Neural cell (in vitro differentiated cells): ENCODE data around the gene EFNA4. TPM values are rescaled to one million over a fixed set of nuclear protein-coding genes. Genes with fewer than 3 reads are reported as not detected.

Experiments used
- H2AFZ ChIP-seq: fragments of 200-600, 300-800 bp; sonication (generic), shearing (Covaris generic); 2 replicates; pipeline ENCODE4 v1.6.0; 2014; ENCODE audit warnings: low read depth, mild to moderate bottlenecking, antibody characterized with exemption, low read length, moderate library complexity
- H3F3A ChIP-seq: fragments of 200-600 bp; shearing (Covaris generic); 2 replicates; pipeline ENCODE4 v1.6.1; 2016; ENCODE audit warnings: mild to moderate bottlenecking, moderate library complexity, mixed read lengths, antibody characterized with exemption, low read length; ENCODE audit not compliant: insufficient read depth, poor library complexity, severe bottlenecking
- H3K27ac ChIP-seq: fragments of 200-600, 300-800 bp; sonication (generic), shearing (Covaris generic); 2 replicates; pipeline ENCODE4 v1.5.1; 2014; ENCODE audit warnings: mild to moderate bottlenecking, low read length, moderate library complexity
- H3K27me3 ChIP-seq: fragments of 300-800, 200-600 bp; sonication (generic), shearing (Covaris generic); 2 replicates; pipeline ENCODE4 v1.6.0; 2014; ENCODE audit warnings: mild to moderate bottlenecking, low read depth, low read length, moderate library complexity; ENCODE audit not compliant: insufficient read depth
- H3K36me3 ChIP-seq: fragments of 300-800, 200-600 bp; sonication (generic), shearing (Covaris generic); 2 replicates; pipeline ENCODE4 v1.5.1; 2014; ENCODE audit warnings: mild to moderate bottlenecking, antibody characterized with exemption, low read length, moderate library complexity; ENCODE audit not compliant: insufficient read depth
- H3K4me2 ChIP-seq: fragments of 300-800, 200-600 bp; sonication (generic), shearing (Covaris generic); 2 replicates; pipeline ENCODE4 v1.6.0; 2014; ENCODE audit warnings: mild to moderate bottlenecking, low read length
- H3K4me3 ChIP-seq: fragments of 300-800, 200-600 bp; sonication (generic), shearing (Covaris generic); 2 replicates; pipeline ENCODE4 v1.5.1; 2014; ENCODE audit warnings: mild to moderate bottlenecking, low read length, moderate library complexity
- H3K79me2 ChIP-seq: fragments of 200-600 bp; shearing (Covaris generic); replicated peaks from 2 replicates; pipeline ENCODE4 v1.6.0; 2014; ENCODE audit warnings: mild to moderate bottlenecking, low read length, moderate library complexity; ENCODE audit not compliant: insufficient read depth
- H3K9ac ChIP-seq: fragments of 300-800, 200-600 bp; sonication (generic), shearing (Covaris generic); 2 replicates; pipeline ENCODE4 v1.6.1; 2016; ENCODE audit warnings: mild to moderate bottlenecking, low read length, mixed read lengths
- H3K9me2 ChIP-seq: fragments of 200-600 bp; shearing (Covaris generic); 2 replicates; pipeline ENCODE4 v1.6.1; 2016; ENCODE audit warnings: mild to moderate bottlenecking, low read length, mixed read lengths; ENCODE audit not compliant: insufficient read depth
- H3K9me3 ChIP-seq: fragments of 200-600, 300-800 bp; sonication (generic), shearing (Covaris generic); 2 replicates; pipeline ENCODE4 v1.6.1; 2016; ENCODE audit warnings: mild to moderate bottlenecking, mixed run types, low read length, moderate library complexity, mixed read lengths
- H4K20me1 ChIP-seq: fragments of 200-600 bp; shearing (Covaris generic); 2 replicates; pipeline ENCODE4 v1.6.1; 2016; ENCODE audit warnings: mild to moderate bottlenecking, mixed run types; ENCODE audit not compliant: insufficient read depth
- EP300 ChIP-seq: fragments of 450-650 bp; conservative IDR thresholded peaks from 2 replicates; pipeline ENCODE4 v1.6.1; 2014; ENCODE audit warnings: antibody characterized with exemption, mild to moderate bottlenecking, moderate library complexity; ENCODE audit not compliant: poor library complexity, severe bottlenecking
- EZH2 ChIP-seq: fragments of 200-600, 300-800 bp; shearing (Covaris generic), sonication (generic); IDR thresholded peaks from 2 replicates; pipeline ENCODE4 v1.6.1; 2014; ENCODE audit warnings: antibody characterized with exemption, low read length, borderline replicate concordance, mild to moderate bottlenecking; ENCODE audit not compliant: insufficient read depth, poor library complexity, severe bottlenecking
- MXI1 ChIP-seq: fragments of 450-650 bp; conservative IDR thresholded peaks from 2 replicates; pipeline ENCODE4 v1.6.1; 2014; ENCODE audit warnings: antibody characterized with exemption, mild to moderate bottlenecking; ENCODE audit not compliant: poor library complexity, severe bottlenecking
- POLR2AphosphoS5 ChIP-seq: IDR thresholded peaks from 2 replicates; pipeline ENCODE4 v1.6.1; 2012
- RAD21 ChIP-seq: fragments of 450-650 bp; conservative IDR thresholded peaks from 2 replicates; pipeline ENCODE4 v1.6.1; 2014; ENCODE audit warnings: antibody characterized with exemption, mild to moderate bottlenecking, moderate library complexity
- REST ChIP-seq: IDR thresholded peaks from 2 replicates; pipeline ENCODE4 v1.6.1; 2012; ENCODE audit warnings: borderline replicate concordance
- SMC3 ChIP-seq: fragments of 450-650 bp; conservative IDR thresholded peaks from 2 replicates; pipeline ENCODE4 v1.6.1; 2014; ENCODE audit warnings: antibody characterized with exemption, mild to moderate bottlenecking, moderate library complexity; ENCODE audit not compliant: poor library complexity
- TAF1 ChIP-seq: IDR thresholded peaks from 2 replicates; pipeline ENCODE4 v1.6.1; 2012; ENCODE audit warnings: low read depth
- polyA plus RNA-seq: library from polyadenylated mRNA; depleted of rRNA; stranded (reverse); fragments of >200 nt; gene quantifications from 2 replicates; pipeline ENCODE4 v1.2.3, GENCODE V29; 2014
- TF ChIP-seq, protein P1 (sequence below): fragments of 450-650 bp; IDR thresholded peaks from 2 replicates; pipeline ENCODE4 v1.5.1; 2014; ENCODE audit warnings: antibody characterized with exemption, mild to moderate bottlenecking, moderate library complexity; ENCODE audit not compliant: poor library complexity, severe bottlenecking

Gene EFNA4
- polyA plus RNA-seq, 1 donor from 2014 or later, result 1.2 TPM

- Histone ChIP-seq H3K27me3 (no peaks in the 10 kb centered on the region), H3K9me3 (no peaks in the 10 kb centered on the region), H3K4me3 (no peak overlapping the region), H3K27ac (no peak overlapping the region), H3F3A (no peaks in the 10 kb centered on the region), H3K9me2 (no peaks in the 10 kb centered on the region), H4K20me1 (no peaks in the 10 kb centered on the region), H3K36me3 (no peaks in the 10 kb centered on the region), H3K79me2 (no peaks in the 10 kb centered on the region), H3K9ac (no peak overlapping the region), H2AFZ (no peak overlapping the region), H3K4me2 (no peak overlapping the region)
- TF ChIP-seq, protein P1, sequence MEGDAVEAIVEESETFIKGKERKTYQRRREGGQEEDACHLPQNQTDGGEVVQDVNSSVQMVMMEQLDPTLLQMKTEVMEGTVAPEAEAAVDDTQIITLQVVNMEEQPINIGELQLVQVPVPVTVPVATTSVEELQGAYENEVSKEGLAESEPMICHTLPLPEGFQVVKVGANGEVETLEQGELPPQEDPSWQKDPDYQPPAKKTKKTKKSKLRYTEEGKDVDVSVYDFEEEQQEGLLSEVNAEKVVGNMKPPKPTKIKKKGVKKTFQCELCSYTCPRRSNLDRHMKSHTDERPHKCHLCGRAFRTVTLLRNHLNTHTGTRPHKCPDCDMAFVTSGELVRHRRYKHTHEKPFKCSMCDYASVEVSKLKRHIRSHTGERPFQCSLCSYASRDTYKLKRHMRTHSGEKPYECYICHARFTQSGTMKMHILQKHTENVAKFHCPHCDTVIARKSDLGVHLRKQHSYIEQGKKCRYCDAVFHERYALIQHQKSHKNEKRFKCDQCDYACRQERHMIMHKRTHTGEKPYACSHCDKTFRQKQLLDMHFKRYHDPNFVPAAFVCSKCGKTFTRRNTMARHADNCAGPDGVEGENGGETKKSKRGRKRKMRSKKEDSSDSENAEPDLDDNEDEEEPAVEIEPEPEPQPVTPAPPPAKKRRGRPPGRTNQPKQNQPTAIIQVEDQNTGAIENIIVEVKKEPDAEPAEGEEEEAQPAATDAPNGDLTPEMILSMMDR, result no peak
- TF ChIP-seq POLR2AphosphoS5 (no peak), EZH2 (no peak), REST (no peak), RAD21 (no peak), SMC3 (no peak), EP300 (no peak), MXI1 (no peak)
Observed at GRCh38 chr1:155092131-155092530, 28.6 kb downstream of the EFNA4 start.

GRCh38 chr1:155092641-155093040 lies 29.1 kb downstream of the EFNA4 start:
- H3F3A ChIP-seq, result no peaks in the 10 kb centered on the region
- no peaks in the 10 kb centered on the region for H4K20me1 ChIP-seq
- no peak overlapping the region for H3K4me3 ChIP-seq
- no peaks in the 10 kb centered on the region for H3K79me2 ChIP-seq
- H2AFZ ChIP-seq, result no peak overlapping the region
- no peaks in the 10 kb centered on the region for H3K36me3 ChIP-seq
- no peaks in the 10 kb centered on the region for H3K27me3 ChIP-seq
- H3K9ac ChIP-seq, result no peak overlapping the region
- no peaks in the 10 kb centered on the region for H3K9me2 ChIP-seq
- no peak overlapping the region for H3K27ac ChIP-seq
- no peak overlapping the region for H3K4me2 ChIP-seq
- TF ChIP-seq, protein P1, result no peak
- no peak for TF ChIP-seq MXI1
- TF ChIP-seq RAD21, result no peak
- no peak for TF ChIP-seq SMC3
- no peak for TF ChIP-seq TAF1
- no peak for TF ChIP-seq EP300
- TF ChIP-seq EZH2, result no peak
- TF ChIP-seq REST, result no peak
- TF ChIP-seq POLR2AphosphoS5, result no peak
- no peaks in the 10 kb centered on the region for H3K9me3 ChIP-seq
